ENCODE measurements around the gene SLC25A19.

- TF ChIP-seq CTCF (IDR thresholded peaks at IDR 0.05; ENCODE audit: insufficient read depth, low read depth, low read length) (no peak), EZH2 (IDR thresholded peaks at IDR 0.05; ENCODE audit: insufficient read depth, low read length) (no peak)
Measured at GRCh38 chr17:75260641-75261335, 28.4 kb downstream of the SLC25A19 start.
